Osteocyte (in vitro differentiated cells): ENCODE data around the gene AXDND1. TPM values are rescaled to one million over a fixed set of nuclear protein-coding genes. Genes with fewer than 3 reads are reported as not detected.

ENCODE experiments used
- DNase-seq: peaks from one replicate; pipeline ENCODE4 v3.0.0; 2021; ENCODE audit warnings: mixed read lengths; ENCODE audit not compliant: unreplicated experiment; ENCODE audit errors: extremely low spot score
- H3K27ac Mint-ChIP-seq: one replicate; pipeline ENCODE4 v1.8.0; 2021; ENCODE audit warnings: mild to moderate bottlenecking, mixed read lengths; ENCODE audit not compliant: unreplicated experiment
- H3K27me3 Mint-ChIP-seq: one replicate; pipeline ENCODE4 v1.8.0; 2021; ENCODE audit warnings: mixed read lengths; ENCODE audit not compliant: unreplicated experiment
- H3K36me3 Mint-ChIP-seq: one replicate; pipeline ENCODE4 v1.8.0; 2021; ENCODE audit warnings: mixed read lengths; ENCODE audit not compliant: unreplicated experiment
- H3K4me1 Mint-ChIP-seq: one replicate; pipeline ENCODE4 v1.8.0; 2021; ENCODE audit warnings: mixed read lengths; ENCODE audit not compliant: unreplicated experiment
- H3K4me3 Mint-ChIP-seq: one replicate; pipeline ENCODE4 v1.8.0; 2021; ENCODE audit warnings: mild to moderate bottlenecking, moderate library complexity, mixed read lengths; ENCODE audit not compliant: unreplicated experiment
- H3K9me3 Mint-ChIP-seq: one replicate; pipeline ENCODE4 v1.8.0; 2021; ENCODE audit warnings: mixed read lengths; ENCODE audit not compliant: unreplicated experiment
- CTCF ChIP-seq: fragments of 200-600 bp; sonication (generic); IDR thresholded peaks from 2 replicates; pipeline ENCODE4 v1.5.0; 2021; ENCODE audit warnings: antibody characterized with exemption, mild to moderate bottlenecking, moderate library complexity
- total RNA-seq: library from RNA; stranded (reverse); gene quantifications from 2 replicates; pipeline ENCODE4 v1.2.1, GENCODE V29; 2021

The AXDND1 gene
- total RNA-seq, 1 donor from 2014 or later, result 0.70 TPM

GRCh38 chr1:179530352-179530751 lies 164.6 kb downstream of the AXDND1 start:
- Mint-ChIP-seq H3K27ac (no peak overlapping the region), H3K4me1 (no peaks in the 10 kb centered on the region), H3K4me3 (no peak overlapping the region), H3K36me3 (no peaks in the 10 kb centered on the region), H3K9me3 (no peaks in the 10 kb centered on the region), H3K27me3 (no peaks in the 10 kb centered on the region)
- TF ChIP-seq CTCF, result no peak
- no peak for DNase-seq

GRCh38 chr1:179541774-179542173 lies 176.0 kb downstream of the AXDND1 start:
- Mint-ChIP-seq H3K27ac (no peak overlapping the region), H3K27me3 (no peaks in the 10 kb centered on the region), H3K4me3 (no peak overlapping the region), H3K4me1 (no peaks in the 10 kb centered on the region), H3K9me3 (peaks cover 12% of the 10 kb centered on the region), H3K36me3 (no peaks in the 10 kb centered on the region)
- no peak for DNase-seq
- TF ChIP-seq CTCF, result no peak

- H3K4me3 Mint-ChIP-seq, result no peak overlapping the region
- no peaks in the 10 kb centered on the region for H3K27me3 Mint-ChIP-seq
- no peaks in the 10 kb centered on the region for H3K36me3 Mint-ChIP-seq
- no peak for DNase-seq
- no peaks in the 10 kb centered on the region for H3K4me1 Mint-ChIP-seq
- H3K9me3 Mint-ChIP-seq, result no peaks in the 10 kb centered on the region
- H3K27ac Mint-ChIP-seq, result no peak overlapping the region
- no peak for TF ChIP-seq CTCF
Measured at GRCh38 chr1:179545321-179545720, 179.6 kb downstream of the AXDND1 start.

- H3K36me3 Mint-ChIP-seq, result no peaks in the 10 kb centered on the region
- no peaks in the 10 kb centered on the region for H3K9me3 Mint-ChIP-seq
- no peak overlapping the region for H3K27ac Mint-ChIP-seq
- TF ChIP-seq CTCF, result no peak
- H3K27me3 Mint-ChIP-seq, result no peaks in the 10 kb centered on the region
- DNase-seq, result no peak
- peaks cover 2% of the 10 kb centered on the region for H3K4me1 Mint-ChIP-seq
- no peak overlapping the region for H3K4me3 Mint-ChIP-seq
Measured at GRCh38 chr1:179547021-179547535, 181.3 kb downstream of the AXDND1 start.

GRCh38 chr1:179548666-179549367 lies 183.0 kb downstream of the AXDND1 start:
- Mint-ChIP-seq H3K27me3 (no peaks in the 10 kb centered on the region), H3K4me1 (peaks cover 2% of the 10 kb centered on the region), H3K36me3 (no peaks in the 10 kb centered on the region), H3K9me3 (no peaks in the 10 kb centered on the region), H3K4me3 (no peak overlapping the region), H3K27ac (no peak overlapping the region)
- no peak for TF ChIP-seq CTCF
- no peak for DNase-seq
